Activated CD4-positive, alpha-beta T cell treated with anti-CD3 and anti-CD28 coated beads, Interleukin-2, Interleukin-6, amounts not matched to agents 100 ng/mL and 50 ng/mL, durations not matched to agents 16 hours and 8 hours (primary cell): ENCODE data around the gene MSH5.

Experiments
- DNase-seq: peaks from one replicate; pipeline ENCODE4 v3.0.0-alpha.2; 2020

The MSH5 gene

GRCh38 chr6:31729979-31730630 lies 9.7 kb upstream of the MSH5 start:
- peak; percentile 77 for DNase-seq

GRCh38 chr6:31730631-31731086 lies 9.1 kb upstream of the MSH5 start:
- DNase-seq, result no peak

GRCh38 chr6:31732029-31732428 lies 7.8 kb upstream of the MSH5 start:
- no peak for DNase-seq

- DNase-seq, result no peak
Measured at GRCh38 chr6:31733734-31734133, 6.1 kb upstream of the MSH5 start.

- no peak for DNase-seq
Measured at GRCh38 chr6:31734247-31734820, 5.5 kb upstream of the MSH5 start.

- peak; percentile 86 for DNase-seq
Measured at GRCh38 chr6:31734821-31735406, 4.9 kb upstream of the MSH5 start.

- peak; percentile 90 for DNase-seq
Measured at GRCh38 chr6:31736021-31736767, 3.6 kb upstream of the MSH5 start, which contains the start of gene CLIC1. Gene CLIC1, minus strand, starts transcription at chr6:31736530. Its CDS starts 230 bp downstream, at chr6:31736300.

GRCh38 chr6:31736768-31737314 lies 3.0 kb upstream of the MSH5 start:
- no peak for DNase-seq

GRCh38 chr6:31737315-31737990 lies 2.4 kb upstream of the MSH5 start:
- DNase-seq, result peak; percentile 48

- DNase-seq, result peak; percentile 87
Measured at GRCh38 chr6:31737991-31738979, 1.5 kb upstream of the MSH5 start.

- peak; percentile 44 for DNase-seq
Measured at GRCh38 chr6:31740397-31741223, 805 bp downstream of the MSH5 start.

GRCh38 chr6:31741815-31742214 lies 2.0 kb downstream of the MSH5 start:
- no peak for DNase-seq

- no peak for DNase-seq
Measured at GRCh38 chr6:31742894-31743293, 3.1 kb downstream of the MSH5 start.

- DNase-seq, result no peak
Measured at GRCh38 chr6:31744422-31744821, 4.6 kb downstream of the MSH5 start.

- no peak for DNase-seq
Measured at GRCh38 chr6:31749301-31750036, 9.7 kb downstream of the MSH5 start.

- no peak for DNase-seq
Measured at GRCh38 chr6:31750411-31751022, 10.7 kb downstream of the MSH5 start.

GRCh38 chr6:31752739-31753319 lies 13.0 kb downstream of the MSH5 start:
- no peak for DNase-seq

GRCh38 chr6:31758281-31758680 lies 18.5 kb downstream of the MSH5 start:
- DNase-seq, result no peak

GRCh38 chr6:31760790-31761189 lies 21.0 kb downstream of the MSH5 start:
- DNase-seq, result no peak
